GM06990 (cell line): Measurements from ENCODE around the gene DAGLA.

ENCODE experiments used
- DNase-seq: peaks from one replicate; pipeline ENCODE4 v3.0.0-alpha.2; 2011; ENCODE audit not compliant: insufficient read length; ENCODE audit errors: extremely low read depth
- H3K27me3 ChIP-seq: replicated peaks from 2 replicates; pipeline ENCODE4 v1.6.0; 2011; ENCODE audit warnings: low read length; ENCODE audit not compliant: control insufficient read depth, insufficient read depth
- H3K36me3 ChIP-seq: 2 replicates; pipeline ENCODE4 v1.5.1; 2011; ENCODE audit warnings: low read length; ENCODE audit not compliant: control insufficient read depth, insufficient read depth
- H3K4me3 ChIP-seq: replicated peaks from 2 replicates; pipeline ENCODE4 v1.5.1; 2011; ENCODE audit warnings: low read depth, mild to moderate bottlenecking, control low read depth, low read length
- TF ChIP-seq, protein P1 (sequence below): IDR thresholded peaks from 2 replicates; pipeline ENCODE4 v1.5.1; 2011; ENCODE audit warnings: low read length, control low read depth, mild to moderate bottlenecking, inconsistent platforms; ENCODE audit not compliant: insufficient read depth, poor library complexity, severe bottlenecking

The DAGLA gene

DNA sequence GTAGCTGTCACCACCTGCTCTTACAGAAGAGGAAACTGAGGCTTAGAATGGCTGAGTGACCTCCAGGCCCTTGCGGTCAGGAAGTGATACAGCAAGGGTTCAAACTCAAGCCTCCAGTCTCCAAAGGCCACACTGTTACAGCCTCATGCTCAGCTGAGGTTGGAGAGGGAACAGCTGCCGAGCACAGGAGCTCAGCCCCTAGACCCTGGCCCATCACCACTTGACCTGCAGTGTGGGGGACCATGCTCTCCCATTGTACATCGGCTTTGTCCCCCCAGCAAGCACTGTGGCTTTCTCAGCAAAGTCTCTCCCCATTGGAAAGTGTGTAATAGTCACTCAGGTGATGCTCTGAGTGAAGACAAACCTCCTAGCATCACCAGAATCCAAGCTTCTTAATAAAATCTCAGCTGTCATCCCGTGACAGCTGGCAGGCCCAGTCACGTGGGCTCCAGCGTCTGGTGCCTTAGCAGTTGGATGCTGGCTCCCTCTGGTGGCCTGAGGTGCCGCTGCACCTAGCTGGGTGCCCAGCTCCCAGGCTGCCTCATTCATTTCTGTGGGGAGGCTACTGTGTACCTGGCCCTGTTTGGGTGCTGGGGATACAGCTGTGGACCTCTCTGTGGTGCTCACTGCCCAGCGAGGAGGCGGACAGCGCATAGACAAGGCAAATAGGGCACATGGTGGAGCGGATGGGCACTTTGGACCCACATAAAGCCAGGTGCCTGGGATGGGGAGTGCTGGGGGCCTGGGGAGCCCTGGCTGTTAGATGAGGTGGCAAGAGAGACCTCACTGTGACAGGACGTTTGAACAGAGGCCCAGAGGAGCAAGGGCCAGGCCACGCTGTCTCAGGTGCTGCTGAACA is 53.2 kb downstream of the DAGLA start:
- Histone ChIP-seq H3K4me3 (no peak overlapping the region), H3K27me3 (no peaks in the 10 kb centered on the region; the same call in 1 of the 2 replicates), H3K36me3 (no peaks in the 10 kb centered on the region)
- peak; percentile 52 for DNase-seq
- TF ChIP-seq, protein P1, sequence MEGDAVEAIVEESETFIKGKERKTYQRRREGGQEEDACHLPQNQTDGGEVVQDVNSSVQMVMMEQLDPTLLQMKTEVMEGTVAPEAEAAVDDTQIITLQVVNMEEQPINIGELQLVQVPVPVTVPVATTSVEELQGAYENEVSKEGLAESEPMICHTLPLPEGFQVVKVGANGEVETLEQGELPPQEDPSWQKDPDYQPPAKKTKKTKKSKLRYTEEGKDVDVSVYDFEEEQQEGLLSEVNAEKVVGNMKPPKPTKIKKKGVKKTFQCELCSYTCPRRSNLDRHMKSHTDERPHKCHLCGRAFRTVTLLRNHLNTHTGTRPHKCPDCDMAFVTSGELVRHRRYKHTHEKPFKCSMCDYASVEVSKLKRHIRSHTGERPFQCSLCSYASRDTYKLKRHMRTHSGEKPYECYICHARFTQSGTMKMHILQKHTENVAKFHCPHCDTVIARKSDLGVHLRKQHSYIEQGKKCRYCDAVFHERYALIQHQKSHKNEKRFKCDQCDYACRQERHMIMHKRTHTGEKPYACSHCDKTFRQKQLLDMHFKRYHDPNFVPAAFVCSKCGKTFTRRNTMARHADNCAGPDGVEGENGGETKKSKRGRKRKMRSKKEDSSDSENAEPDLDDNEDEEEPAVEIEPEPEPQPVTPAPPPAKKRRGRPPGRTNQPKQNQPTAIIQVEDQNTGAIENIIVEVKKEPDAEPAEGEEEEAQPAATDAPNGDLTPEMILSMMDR: peak; percentile 100

DNA sequence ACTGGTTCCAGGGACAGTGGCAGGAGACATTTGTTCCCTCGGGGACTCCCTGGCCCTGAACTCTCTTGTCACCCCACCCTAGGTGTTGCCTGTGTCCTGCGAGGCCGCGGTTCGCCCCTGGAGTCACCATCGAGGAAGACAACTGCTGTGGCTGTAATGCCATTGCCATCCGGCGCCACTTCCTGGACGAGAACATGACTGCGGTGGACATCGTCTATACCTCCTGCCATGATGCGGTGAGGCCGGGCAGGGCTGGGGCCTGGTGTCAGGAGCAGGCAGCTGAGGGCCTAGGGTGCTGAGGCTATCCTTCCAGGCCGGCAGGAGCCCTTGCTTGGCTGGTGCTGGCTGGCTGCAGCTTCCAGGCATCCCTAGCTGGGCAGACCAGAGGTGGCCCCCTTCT is 54.6 kb downstream of the DAGLA start:
- DNase-seq: no peak
- TF ChIP-seq, protein P1: no peak
- Histone ChIP-seq H3K4me3 (no peak overlapping the region), H3K27me3 (no peaks in the 10 kb centered on the region; the same call in 1 of the 2 replicates), H3K36me3 (no peaks in the 10 kb centered on the region)

GRCh38 chr11:61735391-61735790 is 55.2 kb downstream of the DAGLA start:
- no peak for DNase-seq
- Histone ChIP-seq H3K36me3 (no peaks in the 10 kb centered on the region), H3K4me3 (no peak overlapping the region), H3K27me3 (no peaks in the 10 kb centered on the region; the same call in 1 of the 2 replicates)
- TF ChIP-seq, protein P1: no peak

DNA sequence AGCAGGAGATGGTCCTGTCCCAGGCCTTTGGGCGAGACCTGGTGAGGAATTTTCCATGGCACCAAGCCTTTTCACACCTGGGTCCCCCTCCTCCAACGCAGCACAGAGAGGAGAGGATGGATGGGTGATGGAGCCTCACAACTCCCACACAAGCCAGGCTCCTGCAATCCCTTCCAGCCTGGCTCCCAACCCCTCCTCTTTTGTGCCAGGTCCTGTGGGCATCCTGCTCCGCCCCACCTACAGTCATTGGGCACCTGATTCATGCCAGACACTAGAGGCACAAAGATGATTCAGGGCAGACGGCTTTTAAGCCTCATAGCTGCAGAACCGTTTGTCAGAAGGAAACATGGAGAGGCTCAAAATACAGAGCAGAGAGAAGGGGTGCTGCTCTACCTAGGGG is 56.1 kb downstream of the DAGLA start:
- no peak overlapping the region for H3K4me3 ChIP-seq
- DNase-seq: no peak
- no peaks in the 10 kb centered on the region for H3K36me3 ChIP-seq
- H3K27me3 ChIP-seq: no peaks in the 10 kb centered on the region; the same call in 1 of the 2 replicates
- TF ChIP-seq, protein P1: no peak

DNA sequence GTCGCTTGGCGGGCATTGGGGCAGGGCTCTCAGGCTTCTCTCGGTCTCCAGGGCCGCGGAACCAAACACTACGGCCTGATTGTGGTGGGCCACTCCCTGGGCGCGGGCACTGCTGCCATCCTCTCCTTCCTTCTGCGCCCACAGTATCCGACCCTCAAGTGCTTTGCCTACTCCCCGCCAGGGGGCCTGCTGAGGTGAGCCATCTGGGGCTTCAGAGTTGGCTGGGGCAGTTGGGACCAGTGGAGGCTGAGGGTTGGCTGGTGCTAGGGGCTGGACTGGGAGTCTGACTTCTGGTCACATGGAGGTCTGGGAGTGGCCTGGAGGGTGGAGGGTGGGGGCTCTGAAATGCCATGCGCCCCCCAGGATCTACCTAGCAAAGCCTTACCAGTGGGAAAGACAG is 56.9 kb downstream of the DAGLA start:
- no peaks in the 10 kb centered on the region for H3K36me3 ChIP-seq
- DNase-seq: no peak

More for the DNA sequence above, 56.9 kb downstream of the DAGLA start:
- H3K4me3 ChIP-seq: no peak overlapping the region
- TF ChIP-seq, protein P1: peak; percentile 68
- no peaks in the 10 kb centered on the region; the same call in 1 of the 2 replicates for H3K27me3 ChIP-seq
